GM18867 (cell line): ENCODE results near the gene FILIP1.

Experiments used
- ATAC-seq: cut with Tn5 transposase; IDR thresholded peaks from one replicate; pipeline ENCODE4 v1.9.1; 2021; ENCODE audit warnings: mild to moderate bottlenecking, moderate library complexity; ENCODE audit not compliant: unreplicated experiment

Gene FILIP1

GRCh38 chr6:75278474-75279077, 215.0 kb downstream of the FILIP1 start:
- no peak for ATAC-seq

DNA sequence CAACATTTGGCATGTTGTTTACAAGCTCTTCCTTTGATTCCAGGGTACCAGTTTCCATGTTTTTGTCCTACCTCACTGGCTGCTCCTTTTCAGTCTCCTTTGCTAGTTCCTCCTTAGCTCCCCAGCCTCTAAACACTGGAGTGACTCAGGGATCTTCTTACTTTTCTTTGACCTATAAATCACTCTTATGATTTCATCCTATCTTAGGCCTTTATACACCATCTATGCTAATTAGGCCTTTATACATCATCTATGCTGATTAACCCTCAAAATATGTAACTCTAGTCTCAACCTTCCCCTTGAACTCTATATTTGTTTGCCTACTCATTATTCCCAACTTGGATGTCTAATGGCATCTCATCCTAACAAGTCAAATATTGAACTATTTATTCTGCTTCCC, 218.5 kb downstream of the FILIP1 start:
- no peak for ATAC-seq

GRCh38 chr6:75273009-75273408, 220.6 kb downstream of the FILIP1 start:
- no peak for ATAC-seq

DNA sequence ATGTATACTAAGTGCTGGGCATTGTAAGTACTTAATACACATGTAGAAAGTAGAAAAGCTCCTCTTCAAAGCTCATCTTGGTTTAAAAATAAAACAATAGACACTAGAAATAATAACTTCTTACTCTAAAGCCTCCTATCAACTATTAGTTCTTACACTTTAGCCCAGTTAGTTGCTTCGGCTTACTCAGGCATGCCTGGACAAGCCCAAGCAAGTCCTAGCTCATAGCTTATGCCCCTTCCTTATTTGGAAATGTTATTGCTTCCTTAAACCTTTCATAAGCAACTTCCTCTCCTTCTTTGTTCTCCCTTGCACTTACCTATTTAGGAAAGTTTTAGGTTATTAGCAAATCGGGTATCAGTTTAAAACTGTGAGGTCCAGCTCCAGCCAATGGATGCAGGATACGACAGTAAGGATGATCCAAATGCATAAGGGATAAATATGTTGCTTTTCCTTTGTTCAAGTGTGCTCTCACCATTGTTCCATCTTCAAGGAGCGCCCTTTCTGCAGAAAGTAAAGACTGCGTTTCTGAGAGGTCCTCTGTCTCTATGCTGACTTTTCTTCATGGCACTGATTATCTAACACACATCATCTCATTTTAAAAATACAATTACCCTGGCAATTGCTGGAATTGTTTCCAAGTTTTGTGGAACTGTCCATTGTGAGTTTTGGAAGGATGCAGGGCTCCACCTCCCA, 221.3 kb downstream of the FILIP1 start:
- no peak for ATAC-seq

GRCh38 chr6:75268988-75269354, 224.6 kb downstream of the FILIP1 start:
- ATAC-seq, result no peak

- ATAC-seq, result no peak
Measured at GRCh38 chr6:75268121-75268987, 225.2 kb downstream of the FILIP1 start.

- no peak for ATAC-seq
Measured at GRCh38 chr6:75267461-75267860, 226.1 kb downstream of the FILIP1 start.

DNA sequence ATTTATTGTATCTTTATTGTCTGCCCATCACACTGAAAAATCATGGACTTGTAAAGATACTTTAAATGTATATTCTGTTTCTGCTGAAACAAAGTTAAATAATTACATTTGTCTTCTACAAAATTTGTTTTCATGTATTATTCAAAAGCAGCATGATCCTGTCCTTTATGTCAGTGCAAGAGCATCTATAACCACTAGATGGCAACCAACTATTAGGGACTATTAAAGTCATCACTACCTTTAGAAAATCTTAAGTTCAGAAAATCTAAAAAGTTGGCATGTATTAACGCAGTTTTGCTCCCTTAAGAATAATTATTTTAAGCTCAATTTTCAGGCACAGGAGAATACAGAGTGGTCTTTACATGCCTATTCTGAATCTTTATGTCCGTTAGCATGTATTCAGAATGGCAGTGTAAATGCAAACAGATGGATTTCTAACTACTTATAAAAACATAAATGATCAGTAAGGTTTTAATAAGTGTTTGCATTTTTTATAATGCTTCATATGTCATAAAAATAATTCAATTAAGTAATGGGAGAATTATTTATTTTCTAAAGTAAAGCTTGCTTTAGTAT, 226.8 kb downstream of the FILIP1 start:
- peak; percentile 77 for ATAC-seq

- ATAC-seq, result no peak
Measured at GRCh38 chr6:75263401-75263750, 230.2 kb downstream of the FILIP1 start.

DNA sequence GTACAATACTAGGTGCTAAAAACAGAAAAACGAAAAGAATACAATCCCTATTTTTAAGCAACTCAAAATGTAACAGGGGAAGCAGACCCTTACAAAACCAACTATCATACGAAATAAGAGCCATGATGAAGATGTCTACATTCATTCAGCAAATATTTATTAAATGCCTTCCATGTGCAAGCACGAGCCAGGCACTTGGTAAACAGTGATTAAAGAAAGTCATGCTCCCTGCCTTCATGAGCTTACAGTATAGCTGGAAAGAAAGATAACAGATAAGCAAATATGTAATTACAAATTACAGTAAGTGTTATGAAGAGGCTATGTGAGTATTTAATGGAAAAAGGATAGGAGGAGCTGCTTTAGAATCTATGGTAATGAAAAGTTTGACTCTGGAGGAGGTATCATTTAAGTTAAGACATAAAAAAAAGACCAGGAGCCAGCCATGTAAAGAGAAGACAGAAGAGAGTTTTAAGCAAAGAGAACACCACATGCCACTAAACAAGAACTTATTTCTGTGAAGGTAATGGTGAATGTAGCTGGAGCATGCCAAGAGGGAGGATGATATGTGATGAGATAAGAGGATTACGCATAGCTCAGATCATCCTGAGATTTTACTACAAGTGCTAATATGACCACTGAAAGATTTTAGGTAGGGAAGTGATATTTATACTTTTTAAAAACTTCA, 230.7 kb downstream of the FILIP1 start:
- no peak for ATAC-seq

- ATAC-seq, result no peak
Measured at GRCh38 chr6:75261299-75261698, 232.3 kb downstream of the FILIP1 start.

GRCh38 chr6:75257343-75258087, 236.1 kb downstream of the FILIP1 start:
- ATAC-seq, result no peak

GRCh38 chr6:75250552-75250951, 243.0 kb downstream of the FILIP1 start:
- no peak for ATAC-seq

DNA sequence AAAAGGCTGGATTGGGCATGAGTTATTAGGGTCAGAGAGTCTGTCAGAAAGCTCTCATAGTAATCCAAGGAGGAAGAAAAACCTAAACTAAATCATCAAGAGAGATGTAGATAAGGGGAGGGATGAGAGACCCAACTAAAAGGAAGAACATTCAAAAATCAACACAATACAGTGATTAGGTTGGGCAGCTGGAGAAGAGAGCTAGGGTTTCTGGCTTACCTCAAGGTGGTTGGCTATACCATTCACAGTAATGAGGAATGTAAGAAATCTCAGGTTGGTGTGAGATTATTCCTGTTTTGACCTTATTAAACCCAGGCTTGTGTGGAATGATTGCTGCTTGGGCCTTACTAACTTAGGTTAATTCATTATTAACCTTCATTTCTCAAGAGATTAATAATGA, 243.8 kb downstream of the FILIP1 start:
- no peak for ATAC-seq

- no peak for ATAC-seq
Measured at GRCh38 chr6:75246386-75246785, 247.2 kb downstream of the FILIP1 start.

DNA sequence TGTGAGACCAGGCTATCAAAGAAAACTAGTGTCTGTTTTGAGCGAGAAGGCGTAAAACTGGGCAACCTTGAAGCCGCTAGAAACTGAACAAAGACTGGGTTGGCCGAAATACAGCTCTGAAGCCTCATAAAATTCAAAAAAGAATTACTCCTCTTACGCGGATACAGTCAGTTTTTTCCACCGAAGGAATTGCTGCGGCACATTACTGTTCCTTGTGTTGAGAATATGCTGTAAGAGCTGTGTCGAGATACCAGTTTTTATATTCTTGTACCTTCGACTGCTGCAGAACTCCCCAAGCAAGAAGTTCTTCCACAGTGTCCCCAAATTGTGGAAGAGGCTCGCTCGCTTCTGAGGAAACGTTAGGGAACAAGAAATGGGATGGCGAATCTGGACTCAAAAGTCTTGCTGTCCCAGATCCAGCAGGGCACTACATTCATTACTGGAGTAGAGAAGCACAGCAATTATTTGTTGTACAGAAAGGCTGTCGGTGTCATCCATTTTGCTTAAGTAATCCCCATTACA, 249.5 kb downstream of the FILIP1 start:
- peak; percentile 11 for ATAC-seq

- peak; percentile 95 for ATAC-seq
Measured at GRCh38 chr6:75243333-75244062, 250.1 kb downstream of the FILIP1 start, which contains the start of gene COX7A2. TSS of gene COX7A2 (minus strand) at chr6:75243801. CDS start at chr6:75243734, 67 bp downstream.
